ENCODE data around the gene KCTD20. TPM values are rescaled to one million over a fixed set of nuclear protein-coding genes. Genes with fewer than 3 reads are reported as not detected.

The KCTD20 gene
- total RNA-seq, 1 donor from 2014 or later, result 51.8 TPM

GRCh38 chr6:36489426-36489825 is 46.6 kb downstream of the KCTD20 start:
- Mint-ChIP-seq H3K4me1 (ENCODE audit: unreplicated experiment) (peaks cover 5% of the 10 kb centered on the region), H3K27ac (no peak overlapping the region)

GRCh38 chr6:36491378-36491965 is 48.7 kb downstream of the KCTD20 start:
- no peak for DNase-seq (ENCODE audit: extremely low spot score, unreplicated experiment)
- Mint-ChIP-seq H3K27ac (peak overlapping the region; percentile 11), H3K4me3 (no peak overlapping the region), H3K9me3 (no peaks in the 10 kb centered on the region), H3K36me3 (peaks cover 31% of the 10 kb centered on the region), H3K4me1 (ENCODE audit: unreplicated experiment) (peaks cover 5% of the 10 kb centered on the region), H3K27me3 (no peaks in the 10 kb centered on the region)
- no peak for TF ChIP-seq CTCF (conservative IDR thresholded peaks at IDR 0.05)

More at GRCh38 chr6:36489426-36489825, 46.6 kb downstream of the KCTD20 start:
- no peak for TF ChIP-seq CTCF (conservative IDR thresholded peaks at IDR 0.05)
- Mint-ChIP-seq H3K36me3 (peaks cover 33% of the 10 kb centered on the region), H3K27me3 (no peaks in the 10 kb centered on the region), H3K4me3 (no peak overlapping the region), H3K9me3 (no peaks in the 10 kb centered on the region)
- no peak for DNase-seq (ENCODE audit: extremely low spot score, unreplicated experiment)

GRCh38 chr6:36492092-36492491 is 49.3 kb downstream of the KCTD20 start:
- TF ChIP-seq CTCF (conservative IDR thresholded peaks at IDR 0.05), result no peak
- Mint-ChIP-seq H3K36me3 (peaks cover 33% of the 10 kb centered on the region), H3K27ac (peak overlapping the region; percentile 71), H3K27me3 (no peaks in the 10 kb centered on the region), H3K4me1 (ENCODE audit: unreplicated experiment) (peaks cover 5% of the 10 kb centered on the region), H3K9me3 (no peaks in the 10 kb centered on the region), H3K4me3 (no peak overlapping the region)
- DNase-seq (ENCODE audit: extremely low spot score, unreplicated experiment), result no peak

- Mint-ChIP-seq H3K27ac (peak overlapping the region; percentile 71), H3K4me3 (no peak overlapping the region), H3K9me3 (no peaks in the 10 kb centered on the region), H3K27me3 (no peaks in the 10 kb centered on the region), H3K36me3 (peaks cover 39% of the 10 kb centered on the region), H3K4me1 (ENCODE audit: unreplicated experiment) (peaks cover 5% of the 10 kb centered on the region)
- no peak for TF ChIP-seq CTCF (conservative IDR thresholded peaks at IDR 0.05)
- no peak for DNase-seq (ENCODE audit: extremely low spot score, unreplicated experiment)
Measured at GRCh38 chr6:36492621-36493020, 49.8 kb downstream of the KCTD20 start.

- H3K27ac Mint-ChIP-seq, result peak overlapping the region; percentile 71
- peaks cover 33% of the 10 kb centered on the region for H3K36me3 Mint-ChIP-seq
- no peak for TF ChIP-seq CTCF (conservative IDR thresholded peaks at IDR 0.05)
- DNase-seq (ENCODE audit: extremely low spot score, unreplicated experiment), result no peak
- H3K4me1 Mint-ChIP-seq (ENCODE audit: unreplicated experiment), result peaks cover 5% of the 10 kb centered on the region
- H3K9me3 Mint-ChIP-seq, result no peaks in the 10 kb centered on the region
- no peaks in the 10 kb centered on the region for H3K27me3 Mint-ChIP-seq
- H3K4me3 Mint-ChIP-seq, result no peak overlapping the region
Measured at GRCh38 chr6:36493319-36493718, 50.5 kb downstream of the KCTD20 start.

Data from type B pancreatic cell (in vitro differentiated cells).